HG02885 (cell line): ENCODE results near the gene PATJ.
"Not testable (repeated sequence)": the region's sequence is repeated elsewhere in the genome, so short reads cannot be mapped to it uniquely, and the experiment has no call there.

Experiments used
- ATAC-seq: cut with Tn5 transposase; IDR thresholded peaks from one replicate; pipeline ENCODE4 v1.9.1; 2021; ENCODE audit warnings: mild to moderate bottlenecking; ENCODE audit not compliant: unreplicated experiment, poor library complexity

The PATJ gene

DNA sequence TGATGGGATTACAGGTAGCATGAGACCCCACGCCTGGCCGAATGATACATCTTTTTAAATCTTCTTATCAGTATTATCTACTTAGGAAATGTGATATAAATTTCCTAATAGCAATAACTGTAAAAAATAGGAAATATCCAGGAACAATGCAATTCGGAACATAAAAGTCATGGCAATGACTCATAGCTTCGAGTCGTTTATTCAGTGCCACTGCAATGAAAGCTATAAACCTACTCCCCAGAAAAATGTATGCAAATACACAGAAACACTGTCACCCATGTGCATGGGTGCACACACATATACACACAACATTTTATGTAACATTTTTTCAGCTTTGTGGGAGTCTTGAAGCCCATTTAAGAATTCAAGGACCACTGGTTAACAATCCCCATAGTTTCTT, 194.6 kb downstream of the PATJ start:
- ATAC-seq = no peak

DNA sequence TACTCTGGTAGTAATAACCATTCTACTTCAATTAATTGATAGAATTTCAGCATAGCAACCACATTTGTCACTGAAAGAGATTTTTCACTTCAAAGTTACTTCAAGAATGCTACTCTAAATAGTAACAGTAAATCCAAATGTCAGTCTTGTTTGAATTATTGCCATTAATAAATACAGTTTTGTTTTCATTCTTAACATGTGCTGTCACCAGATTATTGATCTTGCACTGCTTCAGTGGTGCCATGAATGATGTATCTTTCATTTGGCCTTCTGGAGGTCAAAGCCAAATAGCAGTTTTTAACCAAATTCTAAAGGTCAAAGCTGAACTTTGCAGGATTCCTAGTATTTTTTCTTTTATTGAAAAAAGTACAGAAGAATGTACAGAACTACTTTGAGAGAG, 199.5 kb downstream of the PATJ start:
- no peak for ATAC-seq

DNA sequence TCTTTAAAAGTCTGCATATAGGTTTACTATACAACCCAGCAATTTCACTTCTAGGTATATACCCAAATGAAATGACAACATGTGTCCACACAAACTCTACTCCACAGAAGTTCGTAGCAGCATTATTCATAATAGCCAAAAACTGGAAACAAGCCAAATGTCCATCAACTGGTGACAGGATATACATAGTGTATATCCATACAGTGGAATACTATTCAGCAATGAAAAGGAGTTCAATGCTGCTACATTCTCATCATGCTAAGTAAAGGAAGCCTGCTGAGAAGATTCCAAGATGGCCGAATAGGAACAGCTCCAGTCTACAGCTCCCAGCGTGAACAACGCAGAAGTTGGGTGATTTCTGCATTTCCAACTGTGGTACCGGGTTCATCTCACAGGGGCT, 200.6 kb downstream of the PATJ start:
- ATAC-seq = no peak

DNA sequence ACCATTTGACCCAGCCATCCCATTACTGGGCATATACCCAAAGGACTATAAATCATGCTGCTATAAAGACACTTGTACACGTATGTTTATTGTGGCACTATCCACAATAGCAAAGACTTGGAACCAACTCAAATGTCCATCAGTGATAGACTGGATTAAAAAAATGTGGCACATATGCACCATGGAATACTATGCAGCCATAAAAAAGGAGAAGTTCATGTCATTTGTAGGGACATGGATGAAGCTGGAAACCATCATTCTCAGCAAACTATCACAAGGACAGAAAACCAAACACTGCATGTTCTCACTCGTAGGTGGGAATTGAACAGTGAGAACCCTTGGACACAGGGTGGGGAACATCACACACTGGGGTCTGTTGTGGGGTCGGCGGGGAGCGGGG, 206.4 kb downstream of the PATJ start:
- not testable (repeated sequence) for ATAC-seq

DNA sequence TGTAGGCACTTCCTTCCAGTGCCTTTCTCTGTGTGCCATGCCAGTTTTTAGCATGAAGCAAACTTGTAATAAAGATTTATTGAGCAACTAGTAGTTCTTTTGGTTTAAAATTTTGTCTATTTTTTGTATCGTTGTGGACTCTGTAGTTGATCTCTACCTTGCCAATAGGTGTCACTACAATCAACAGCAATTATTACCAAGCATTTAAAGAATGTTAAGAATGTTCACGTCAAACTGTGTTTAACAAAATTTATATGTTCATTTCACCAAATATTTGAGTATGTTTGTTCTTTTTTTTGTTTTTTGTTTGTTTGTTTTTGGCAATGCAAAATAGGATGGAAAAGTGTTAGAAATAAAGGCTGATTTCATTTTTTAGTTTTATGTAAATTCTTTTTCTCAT, 208.1 kb downstream of the PATJ start:
- no peak for ATAC-seq

DNA sequence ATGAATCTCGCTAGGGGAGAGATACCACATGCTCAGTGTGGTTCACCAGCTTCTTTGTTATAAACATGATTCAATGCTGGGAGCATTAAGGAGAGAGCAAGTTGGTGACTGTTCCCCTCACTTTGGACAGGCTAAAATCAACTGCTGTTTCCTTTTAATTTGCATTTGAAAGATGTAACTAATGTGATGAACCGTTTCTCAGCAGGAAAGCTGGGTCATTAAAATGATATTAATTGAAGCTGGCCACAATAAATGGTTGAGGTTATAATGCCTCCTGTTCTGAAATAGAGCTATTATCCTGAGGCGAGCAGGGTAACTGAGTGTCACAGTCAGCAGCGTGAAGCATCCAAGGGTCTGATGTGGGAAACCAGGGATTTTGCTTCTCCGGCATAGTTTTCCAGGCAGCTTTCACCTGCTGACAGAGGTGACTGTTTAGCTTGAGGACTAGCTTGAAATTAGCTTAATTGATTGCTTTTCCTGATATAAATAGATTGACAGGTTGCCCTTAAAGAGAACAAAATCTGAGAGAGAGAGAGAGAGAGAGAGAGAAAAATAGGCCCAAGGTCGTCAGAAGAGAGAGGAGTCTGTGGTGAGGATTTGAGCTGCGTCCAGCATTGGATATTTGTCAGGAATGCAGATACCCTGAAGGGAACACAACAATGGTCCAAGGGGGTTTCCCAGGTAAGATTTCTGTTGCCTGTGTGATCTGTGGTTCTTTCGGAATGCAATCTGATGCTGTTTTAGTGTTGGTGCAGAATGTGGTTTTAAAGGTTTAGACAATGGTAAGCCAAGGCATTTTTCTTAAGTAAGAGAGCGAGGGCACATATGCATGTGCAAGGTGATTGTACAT, 209.7 kb downstream of the PATJ start:
- ATAC-seq = no peak

DNA sequence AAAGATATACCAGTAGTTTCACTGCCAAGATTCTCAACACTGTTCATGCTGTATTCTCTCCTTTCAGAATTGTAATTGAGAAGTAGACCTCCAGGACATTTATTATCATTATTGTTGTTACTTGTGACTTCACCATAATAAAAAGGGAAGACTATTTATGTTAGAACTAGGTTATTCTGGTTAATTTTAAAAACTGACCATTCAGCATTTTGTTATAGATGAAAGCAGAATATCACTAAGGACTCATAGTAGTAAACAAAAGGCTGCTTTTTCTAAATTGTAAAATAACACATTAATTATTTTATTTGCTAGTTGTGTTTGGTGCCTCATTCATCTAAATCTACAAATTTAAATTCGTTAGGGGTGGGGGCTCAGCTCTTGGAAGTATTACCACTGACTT, 210.4 kb downstream of the PATJ start:
- ATAC-seq = no peak

DNA sequence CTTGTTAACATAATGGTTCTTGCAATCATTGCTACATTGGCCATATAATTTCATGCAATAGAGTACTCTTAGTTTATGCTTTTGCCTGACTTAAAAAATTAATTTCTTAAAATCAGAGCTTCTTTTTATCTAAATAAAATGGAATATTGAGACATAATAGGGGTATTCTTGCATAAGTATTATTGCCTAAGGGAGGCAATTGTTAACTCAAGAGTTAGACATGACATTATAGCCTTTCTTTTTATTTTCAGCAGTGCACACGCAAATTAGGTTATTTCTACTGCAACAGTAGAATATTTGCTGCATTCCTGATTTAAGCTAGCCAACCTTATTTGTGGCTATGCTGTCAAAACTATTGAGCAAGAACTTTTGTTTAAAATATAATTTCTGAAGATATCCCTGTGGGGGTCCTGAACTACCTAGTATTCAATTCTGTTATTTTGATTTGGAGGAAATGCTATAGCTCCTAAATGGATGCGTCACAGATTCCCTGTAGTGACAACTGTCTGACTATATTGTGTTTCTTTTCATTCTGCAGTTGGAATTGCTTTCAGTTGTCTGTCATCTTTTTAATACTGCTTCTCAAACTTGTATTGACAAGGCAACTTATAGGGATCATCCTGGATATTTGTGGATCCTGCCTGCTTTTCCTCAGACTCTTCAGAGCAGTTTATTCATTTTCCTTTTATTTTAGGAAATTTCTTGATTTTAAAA, 211.0 kb downstream of the PATJ start:
- no peak for ATAC-seq

DNA sequence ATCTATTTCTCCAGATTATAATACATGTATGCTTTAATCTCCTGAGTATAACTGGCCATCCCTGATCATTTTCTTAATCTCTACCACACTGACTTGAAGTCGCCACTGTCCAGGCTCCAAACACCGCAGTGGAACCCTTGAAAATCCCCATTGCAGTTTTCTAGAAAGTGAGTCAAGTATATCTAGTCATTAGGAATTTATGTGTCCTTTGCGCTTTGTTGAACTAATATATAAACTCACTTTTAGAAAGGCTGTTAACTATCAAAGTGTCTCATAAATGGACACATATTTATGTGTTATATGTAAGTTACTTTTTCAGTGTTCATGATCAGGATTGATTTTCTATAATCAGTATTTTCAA, 211.5 kb downstream of the PATJ start:
- ATAC-seq = no peak

DNA sequence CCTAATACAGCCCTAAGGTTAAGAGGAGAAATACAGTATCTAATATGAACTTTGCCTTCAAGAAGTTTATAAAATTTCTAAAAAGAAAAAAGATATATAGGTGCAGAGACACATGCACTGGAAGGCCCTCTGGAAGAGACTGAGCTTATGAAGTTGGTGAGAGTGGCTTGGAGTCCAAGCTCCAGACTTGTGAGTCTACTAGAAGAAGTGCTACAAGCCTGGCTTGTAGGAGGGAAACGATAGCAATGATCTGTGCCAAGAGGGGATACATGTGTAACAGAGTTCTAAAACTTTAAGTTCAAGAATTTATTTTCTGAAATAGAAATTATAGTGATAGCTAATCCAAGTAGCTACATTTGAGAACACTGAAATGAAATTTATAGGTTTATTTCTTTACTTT, 213.0 kb downstream of the PATJ start:
- no peak for ATAC-seq

DNA sequence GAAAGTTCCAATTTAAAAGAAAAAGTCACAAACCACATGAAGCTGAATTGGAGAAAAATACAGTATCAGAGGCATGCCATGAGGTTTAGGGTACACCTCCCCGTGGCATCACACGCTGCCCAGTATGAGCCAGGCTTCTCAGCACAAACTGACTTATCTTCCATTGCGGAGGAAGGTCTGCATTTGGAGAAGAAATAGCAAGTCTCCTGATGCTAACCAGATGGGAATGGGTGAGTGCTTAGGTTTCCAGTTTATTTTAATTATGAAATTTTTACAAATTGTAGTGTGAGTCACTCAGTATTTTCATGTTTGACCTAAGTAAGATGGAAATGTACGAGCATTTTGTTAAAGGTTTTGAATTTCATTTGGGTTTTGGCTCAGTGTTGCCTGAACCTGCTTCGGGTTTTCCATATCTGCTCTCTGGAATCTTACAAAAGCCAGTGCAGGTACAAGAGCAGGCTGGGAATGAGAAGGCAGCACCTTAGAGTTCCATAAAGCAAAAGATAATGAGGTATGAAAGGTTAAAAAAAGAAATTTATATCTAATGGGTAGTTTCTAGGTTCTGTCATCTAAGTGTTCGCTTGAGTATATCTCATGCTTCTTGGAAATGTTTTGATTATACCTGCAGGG, 213.9 kb downstream of the PATJ start:
- ATAC-seq = no peak

DNA sequence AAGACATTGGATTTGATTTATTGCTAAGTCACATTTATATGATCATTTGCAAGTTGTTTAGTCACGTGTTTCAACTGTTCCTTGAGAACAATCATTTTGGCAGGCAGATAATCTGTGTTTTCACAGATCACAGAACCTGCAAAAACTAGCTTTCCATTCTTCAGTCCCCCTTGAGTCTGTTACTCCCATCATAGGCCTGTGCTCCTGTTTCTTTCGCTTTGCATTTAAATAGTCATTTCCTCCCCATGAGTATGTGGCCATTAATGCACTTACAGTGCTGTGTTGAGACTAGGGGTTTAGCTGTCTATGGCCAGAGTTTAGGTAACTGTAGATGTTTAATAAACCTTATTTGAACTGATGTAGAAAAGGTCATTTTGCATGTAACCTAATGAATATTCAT, 214.5 kb downstream of the PATJ start:
- no peak for ATAC-seq

DNA sequence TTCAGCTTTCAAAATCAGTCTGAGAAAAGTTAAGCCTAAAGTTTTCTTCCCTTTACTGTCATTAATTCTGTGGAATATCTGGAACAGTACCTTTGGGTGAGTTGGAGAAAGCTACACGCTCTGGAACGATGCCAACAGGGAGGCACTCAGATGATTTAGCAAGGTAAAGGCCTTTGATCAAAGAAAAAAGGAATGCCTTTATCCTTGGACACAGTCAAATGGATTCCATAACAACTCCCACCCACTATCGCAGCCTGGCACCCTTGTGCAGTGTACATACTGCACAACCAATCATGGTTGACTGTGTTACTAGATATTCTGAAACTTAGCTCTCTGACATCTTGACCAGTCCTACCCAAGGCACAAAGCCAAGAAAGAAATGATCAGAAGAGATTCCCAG, 218.7 kb downstream of the PATJ start:
- no peak for ATAC-seq

DNA sequence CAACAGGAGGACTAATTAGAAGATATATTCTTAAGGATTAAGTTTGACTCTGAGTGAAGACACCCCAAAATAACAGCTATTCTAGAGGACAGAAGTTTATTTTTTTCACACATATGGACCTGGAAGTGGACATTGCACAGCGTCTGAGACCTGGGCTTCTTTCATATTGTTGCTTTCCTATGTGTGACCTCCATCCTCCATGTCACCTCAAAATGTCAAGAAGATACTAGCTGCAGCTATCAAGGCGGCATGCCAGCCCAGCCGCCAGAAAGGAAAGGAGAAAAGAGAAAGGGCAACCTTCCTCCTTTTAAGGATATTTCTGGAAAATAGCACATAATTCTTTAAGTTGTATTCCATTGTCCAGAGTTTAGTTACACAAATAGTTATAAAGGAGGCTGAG, 220.4 kb downstream of the PATJ start:
- no peak for ATAC-seq

DNA sequence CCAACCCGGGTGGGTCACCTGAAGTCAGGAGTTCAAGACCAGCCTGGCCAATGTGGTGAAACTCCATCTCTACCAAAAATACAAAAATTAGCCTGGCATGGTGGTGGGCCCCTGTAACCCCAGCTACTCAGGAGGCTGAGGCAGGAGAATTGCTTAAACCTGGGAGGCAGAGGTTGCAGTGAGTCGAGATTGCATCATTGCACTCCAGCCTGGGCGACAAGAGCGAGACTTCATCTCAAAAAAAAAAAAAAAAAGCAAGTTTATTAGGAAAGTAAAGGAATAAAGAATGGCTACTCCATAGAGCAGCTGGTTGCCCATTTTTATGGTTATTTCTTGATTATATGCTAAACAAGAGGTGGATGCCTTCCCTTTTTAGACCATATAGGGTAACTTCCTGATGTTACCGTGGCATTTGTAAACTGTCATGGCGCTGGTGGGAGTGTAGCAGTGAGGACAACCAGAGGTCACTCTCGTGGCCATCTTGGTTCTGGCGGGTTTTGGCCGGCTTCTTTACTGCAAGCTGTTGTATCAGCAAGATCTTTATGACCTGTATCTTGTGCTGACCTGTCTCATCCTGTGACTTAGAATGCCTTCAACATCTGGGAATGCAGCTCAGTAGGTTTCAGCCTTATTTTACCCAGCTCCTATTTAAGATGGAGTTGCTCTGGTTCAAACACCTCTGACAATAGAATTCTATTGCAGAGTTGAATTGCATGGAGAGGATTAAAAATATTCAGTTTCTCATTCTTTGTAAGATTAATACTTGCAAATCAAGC, 224.4 kb downstream of the PATJ start:
- not testable (repeated sequence) for ATAC-seq

DNA sequence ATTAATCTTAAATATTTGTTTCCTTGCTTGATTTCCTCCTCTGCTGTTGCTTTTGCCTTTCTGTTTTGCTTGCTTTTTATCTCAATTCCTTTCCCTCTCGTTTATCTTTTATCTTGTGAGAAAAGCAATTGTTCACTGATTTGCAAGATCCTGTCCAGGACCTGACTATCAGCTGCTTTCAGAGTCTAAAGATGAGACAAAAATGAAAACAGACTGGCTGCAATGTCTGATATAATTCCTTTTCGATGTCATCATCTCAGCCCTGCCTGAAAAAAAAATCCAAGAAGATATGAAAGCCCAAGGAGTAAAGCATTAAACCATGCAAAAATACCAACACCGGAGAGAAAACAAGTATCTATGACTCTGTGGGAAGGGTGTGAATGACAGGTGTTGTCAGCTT, 225.5 kb downstream of the PATJ start:
- no peak for ATAC-seq

DNA sequence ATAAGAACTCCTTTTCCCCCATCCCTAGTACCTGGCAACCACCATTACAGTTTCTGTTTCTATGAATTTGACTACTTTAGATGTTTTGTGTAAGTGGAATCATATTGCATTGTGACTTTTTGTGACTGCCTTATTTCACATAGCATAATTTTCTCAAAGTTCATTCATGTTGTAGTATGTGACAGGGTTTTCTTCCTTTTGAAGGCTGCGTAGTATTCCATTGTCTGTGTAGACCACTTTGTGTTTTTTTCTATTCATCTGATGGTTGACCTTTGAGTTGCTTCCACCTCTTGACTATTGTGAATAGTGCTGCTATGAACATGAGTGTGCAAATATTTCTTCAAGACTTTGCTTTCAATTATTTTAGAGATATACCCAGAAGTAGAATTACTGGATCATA, 226.6 kb downstream of the PATJ start:
- no peak for ATAC-seq

DNA sequence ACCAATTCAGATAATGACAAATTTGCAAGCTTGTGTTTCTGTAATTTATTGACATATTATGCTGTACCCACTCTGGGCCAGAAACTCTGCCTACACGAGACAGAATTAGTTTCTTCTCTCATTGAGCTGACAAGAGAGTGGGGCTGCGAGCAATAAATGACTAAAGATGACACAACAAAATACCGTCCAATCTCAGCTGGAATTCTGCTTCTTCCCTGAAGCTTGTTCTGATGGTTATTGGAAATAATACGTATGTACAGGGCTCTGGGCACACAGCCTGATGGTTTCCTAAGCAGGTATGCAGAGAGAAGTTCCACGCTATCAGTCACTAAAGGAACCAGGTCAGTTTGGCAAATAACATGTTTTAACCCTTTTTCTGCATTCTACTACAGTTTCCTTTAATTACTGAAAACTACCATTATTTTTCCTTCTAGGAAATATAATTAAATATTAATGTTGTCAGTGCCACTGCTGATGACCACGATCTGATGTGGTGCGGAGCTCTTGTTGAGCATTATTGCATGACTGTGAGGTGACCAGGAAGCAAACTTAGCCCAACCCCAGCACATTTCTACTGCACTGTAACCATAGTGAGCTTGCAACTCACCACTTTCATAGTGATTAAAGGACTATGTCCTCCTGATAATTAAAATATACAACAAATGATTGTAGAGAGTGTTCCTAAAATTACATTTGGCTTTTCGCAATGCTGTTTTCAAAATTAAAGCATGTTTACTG, 231.0 kb downstream of the PATJ start:
- no peak for ATAC-seq

DNA sequence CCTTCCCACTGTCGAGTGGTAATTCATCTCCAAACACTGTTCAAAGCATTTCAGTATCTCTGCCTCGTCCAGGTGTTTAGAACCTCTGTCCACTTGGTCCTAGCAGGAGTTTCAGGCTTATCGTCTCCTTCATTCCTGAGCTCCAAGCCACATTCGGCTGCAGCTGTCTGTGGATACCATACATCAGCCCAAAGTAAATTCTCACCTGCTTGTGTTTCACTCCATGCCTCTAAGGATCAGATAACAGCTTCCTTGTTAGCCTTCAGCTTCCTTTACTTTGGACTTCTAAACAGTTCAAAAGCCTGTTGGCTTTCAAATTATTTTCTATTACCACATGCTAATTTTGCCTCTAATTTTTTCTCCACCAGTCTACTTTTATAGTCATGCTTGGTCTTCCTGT, 233.4 kb downstream of the PATJ start:
- ATAC-seq = no peak

DNA sequence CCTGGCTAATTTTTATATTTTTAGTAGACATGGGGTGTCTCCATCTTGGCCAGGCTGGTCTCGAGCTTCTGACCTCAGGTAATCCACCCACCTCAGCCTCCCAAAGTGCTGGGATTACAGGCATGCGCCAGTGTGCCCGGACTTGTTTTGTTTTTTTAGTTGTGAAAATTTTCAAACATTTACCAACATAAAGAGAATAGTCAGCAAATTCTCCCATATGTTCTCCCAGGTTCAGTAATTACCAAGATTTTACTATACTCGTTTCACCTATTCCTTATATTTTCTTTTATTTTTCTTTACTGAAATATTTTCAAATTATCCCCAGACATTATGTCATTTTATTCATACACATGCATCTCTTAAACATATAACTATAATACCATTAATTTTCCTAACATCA, 234.3 kb downstream of the PATJ start:
- no peak for ATAC-seq
